ENCODE results near the gene SMIM28.
A peak's percentile ranks its signal among the peaks of the same experiment; 100 is the strongest.

Gene SMIM28

GRCh38 chr6:138402838-138403187, 25.1 kb downstream of the SMIM28 start (continued):
- TF ChIP-seq HIC1 (tag by site-specific recombination; IDR thresholded peaks at IDR 0.05), result no peak
- no peak for TF ChIP-seq ZNF707 (tag by site-specific recombination; IDR thresholded peaks at IDR 0.05)
- no peak for TF ChIP-seq ZBTB44 (tag by site-specific recombination; IDR thresholded peaks at IDR 0.05)
- TF ChIP-seq ZBTB20 (tag by site-specific recombination; IDR thresholded peaks at IDR 0.05), result no peak
- no peak for TF ChIP-seq ZNF280D (tag by site-specific recombination; IDR thresholded peaks at IDR 0.05)
- TF ChIP-seq ZNF768 (tag by site-specific recombination; IDR thresholded peaks at IDR 0.05), result no peak
- no peak for TF ChIP-seq ZNF239 (tag by site-specific recombination; IDR thresholded peaks at IDR 0.05)
- TF ChIP-seq YY2 (tag by site-specific recombination; IDR thresholded peaks at IDR 0.05), result no peak
- peak; percentile 63; the same call in 1 of the 2 replicates for TF ChIP-seq ZBTB21 (tag by site-specific recombination; IDR thresholded peaks at IDR 0.05)
- TF ChIP-seq ZNF341 (tag by site-specific recombination; IDR thresholded peaks at IDR 0.05; ENCODE audit: low read depth), result no peak
- TF ChIP-seq GLI4 (tag by site-specific recombination; IDR thresholded peaks at IDR 0.05), result no peak
- TF ChIP-seq CTCF (tag by site-specific recombination; IDR thresholded peaks at IDR 0.05), result no peak
- peak; percentile 95 for TF ChIP-seq ZNF555 (tag by site-specific recombination; conservative IDR thresholded peaks at IDR 0.05)
- no peak for TF ChIP-seq FEZF1 (tag by site-specific recombination; IDR thresholded peaks at IDR 0.05)
- TF ChIP-seq ZNF433 (tag by site-specific recombination; IDR thresholded peaks at IDR 0.05; ENCODE audit: low read depth), result peak; percentile 79
- TF ChIP-seq ZNF529 (tag by site-specific recombination; IDR thresholded peaks at IDR 0.05; ENCODE audit: insufficient replicate concordance), result peak; percentile 70
- TF ChIP-seq ZNF155 (tag by site-specific recombination; IDR thresholded peaks at IDR 0.05), result no peak

GRCh38 chr6:138403324-138403800, 25.7 kb downstream of the SMIM28 start:
- Histone ChIP-seq H3K4me1 (ENCODE audit: control insufficient read depth, insufficient read depth, low read length) (peaks cover 10% of the 10 kb centered on the region), H3K36me3 (ENCODE audit: control insufficient read depth in 2 of 2, insufficient read depth in 1 of 2, low read length in 2 of 2) (peaks cover 10 to 24% of the 10 kb centered on the region in 2 experiments), H3K9me3 (ENCODE audit: control insufficient read depth, insufficient read depth, low read depth, low read length) (no peaks in the 10 kb centered on the region), H3K27ac (ENCODE audit: extremely low read depth, low read depth, low read length) (peak overlapping the region; percentile 80; the same call in 1 of the 2 replicates), H3K4me3 (ENCODE audit: low read depth, low read length) (peak overlapping the region; percentile 82)
- POLR2A ChIA-PET, result interaction anchor here (1.0 to 1.9 kb wide), 4 partner anchors 13 to 297 kb away, joined by 3 to 8 read pairs (median 4); no protein-coding TSS in a partner anchor
- CTCF ChIA-PET, result interaction anchor here (0.6 to 3.4 kb wide), 16 partner anchors 9 to 800 kb away, joined by 3 to 26 read pairs (median 4); partner anchors contain the start of gene ARFGEF3
- TF ChIP-seq ZNF114 (tag by site-specific recombination; IDR thresholded peaks at IDR 0.05) (no peak), ZNF354C (tag by site-specific recombination; IDR thresholded peaks at IDR 0.05; ENCODE audit: borderline replicate concordance, low read depth) (no peak), KLF1 (tag by site-specific recombination; IDR thresholded peaks at IDR 0.05) (no peak), ZNF610 (tag by site-specific recombination; IDR thresholded peaks at IDR 0.05; ENCODE audit: borderline replicate concordance) (no peak), PRDM10 (tag by site-specific recombination; IDR thresholded peaks at IDR 0.05) (0 out of 2 replicates have a peak, but pooled peaks have one; percentile 15), ZNF843 (tag by site-specific recombination; IDR thresholded peaks at IDR 0.05) (no peak), ZNF548 (tag by site-specific recombination; IDR thresholded peaks at IDR 0.05) (no peak), SP7 (tag by site-specific recombination; IDR thresholded peaks at IDR 0.05) (no peak), ZNF175 (tag by site-specific recombination; IDR thresholded peaks at IDR 0.05) (no peak)

Data from HEK293 (cell line).